Right lobe of liver (tissue), 6 donors: Measurements from ENCODE around the gene CHIC1. TPM values are rescaled to one million over a fixed set of nuclear protein-coding genes. Genes with fewer than 3 reads are reported as not detected.

Experiments used
- ATAC-seq, 4 donors: fragments of 200-7000 bp; cut with Tn5 transposase; one replicate each; pipeline ENCODE4 v1.9.1; 2020; ENCODE audit warnings: mild to moderate bottlenecking in 4 of 4, moderate library complexity in 4 of 4
- DNase-seq, 3 donors: peaks; one replicate each; pipeline ENCODE4 v3.0.0-alpha.2; 2020
- H3K27ac ChIP-seq, 3 donors: fragments of 200-600 bp; one replicate each; pipeline ENCODE4 v1.8.0; 2022
- H3K27me3 ChIP-seq, 2 donors: fragments of 200-600 bp; one replicate each; pipeline ENCODE4 v1.8.0; 2022
- H3K36me3 ChIP-seq, 4 donors: fragments of 200-600 bp; sonication (generic) in 1 of 4; one replicate each; pipeline versions ENCODE4 v1.5.1 to v1.8.0; 2017 to 2022; ENCODE audit warnings: control low read depth in 1 of 4
- H3K4me1 ChIP-seq, 4 donors: fragments of 200-600 bp; sonication (generic) in 1 of 4; one replicate each; pipeline versions ENCODE4 v1.5.1 to v1.8.0; 2017 to 2022; ENCODE audit warnings: control low read depth in 1 of 4
- H3K4me3 ChIP-seq, 3 donors: fragments of 200-600 bp; one replicate each; pipeline ENCODE4 v1.8.0; 2022
- H3K9me3 ChIP-seq, 4 donors: fragments of 200-600 bp; sonication (generic) in 1 of 4; one replicate each; pipeline versions ENCODE4 v1.5.1 to v1.8.0; 2017 to 2022; ENCODE audit warnings: control low read depth in 1 of 4
- POLR2A ChIP-seq: fragments of 450-650 bp; IDR thresholded peaks from one replicate; pipeline ENCODE4 v1.6.1; 2017; ENCODE audit warnings: antibody characterized with exemption, mild to moderate bottlenecking
- WGBS: methylation state at CpG from one replicate; pipeline ENCODE4 v1.1.6; 2018; ENCODE audit warnings: low coverage, low lambda C conversion rate; ENCODE audit not compliant: insufficient coverage; ENCODE audit errors: missing lambda C conversion rate; 5-methylcytosine and 5-hydroxymethylcytosine counted together
- intact Hi-C, 2 donors: fragments of 100-400 bp; cut with DNase I; formaldehyde crosslinking; loops; one replicate each; pipeline versions ENCODE4 v1.11.2 to v1.14.1; 2022
- total RNA-seq, 6 experiments: library from RNA; depleted of rRNA in 2 of 6; stranded (reverse); fragments of >200 nt in 2 of 6; fragmentation: NEBNext Ultra II Directional in 3 of 6; extraction: Animal tissue kit (Norgen Biotek cat#: 25700) in 3 of 6; gene quantifications; one replicate each; pipeline versions ENCODE4 v1.1.0 to v1.2.4, GENCODE V29; 2016 to 2023
- TF ChIP-seq, protein P1 (sequence below), 4 donors: fragments of 200-600 bp in 3 of 4; fragments of 450-650 bp in 1 of 4; IDR thresholded peaks; one replicate each; pipeline versions ENCODE4 v1.5.1 to v1.8.0; 2016 to 2022; ENCODE audit warnings: antibody characterized with exemption in 4 of 4, mild to moderate bottlenecking in 2 of 4
- donor health status: DM: no; HTN: yes; CAD: no.
- donor health status: DM: no; HTN: no; CAD: no.
- donor health status: DM: no; HTN: no; CAD: no.
- donor health status: DM: no; HTN: yes; CAD: no.
- donor health status: DM: no; HTN: yes; CAD: no.

Gene CHIC1
- total RNA-seq, 6 experiments from 2014 or later, result 0.68 to 4.3 (median 0.93) TPM

GRCh38 chrX:73728602-73729001, 165.6 kb downstream of the CHIC1 start:
- intact Hi-C loops, result no loop called here
- Histone ChIP-seq H3K27me3 (no peaks in the 10 kb centered on the region), H3K27ac (no peak overlapping the region), H3K36me3 (no peaks in the 10 kb centered on the region), H3K4me3 (no peak overlapping the region), H3K4me1 (no peaks in the 10 kb centered on the region), H3K9me3 (no peaks in the 10 kb centered on the region)
- no peak for ATAC-seq
- no peak for DNase-seq
- no peak for TF ChIP-seq POLR2A
- TF ChIP-seq, protein P1, sequence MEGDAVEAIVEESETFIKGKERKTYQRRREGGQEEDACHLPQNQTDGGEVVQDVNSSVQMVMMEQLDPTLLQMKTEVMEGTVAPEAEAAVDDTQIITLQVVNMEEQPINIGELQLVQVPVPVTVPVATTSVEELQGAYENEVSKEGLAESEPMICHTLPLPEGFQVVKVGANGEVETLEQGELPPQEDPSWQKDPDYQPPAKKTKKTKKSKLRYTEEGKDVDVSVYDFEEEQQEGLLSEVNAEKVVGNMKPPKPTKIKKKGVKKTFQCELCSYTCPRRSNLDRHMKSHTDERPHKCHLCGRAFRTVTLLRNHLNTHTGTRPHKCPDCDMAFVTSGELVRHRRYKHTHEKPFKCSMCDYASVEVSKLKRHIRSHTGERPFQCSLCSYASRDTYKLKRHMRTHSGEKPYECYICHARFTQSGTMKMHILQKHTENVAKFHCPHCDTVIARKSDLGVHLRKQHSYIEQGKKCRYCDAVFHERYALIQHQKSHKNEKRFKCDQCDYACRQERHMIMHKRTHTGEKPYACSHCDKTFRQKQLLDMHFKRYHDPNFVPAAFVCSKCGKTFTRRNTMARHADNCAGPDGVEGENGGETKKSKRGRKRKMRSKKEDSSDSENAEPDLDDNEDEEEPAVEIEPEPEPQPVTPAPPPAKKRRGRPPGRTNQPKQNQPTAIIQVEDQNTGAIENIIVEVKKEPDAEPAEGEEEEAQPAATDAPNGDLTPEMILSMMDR (IDR thresholded peaks at IDR 0.05), result no peak
- 21% methylated on average over 2 of the region's 2 CpGs for WGBS

Other genes with a start within 250 kb of the CHIC1 start
- gene CDX4, start 116.1 kb upstream of the CHIC1 start, total RNA-seq, result not detected